ENCODE measurements around the gene FOXR1. TPM values are rescaled to one million over a fixed set of nuclear protein-coding genes. Genes with fewer than 3 reads are reported as not detected.
"Not testable (repeated sequence)": the region's sequence is repeated elsewhere in the genome, so short reads cannot be mapped to it uniquely, and the experiment has no call there.

Gene FOXR1
- total RNA-seq, 1 donor, result not detected

DNA sequence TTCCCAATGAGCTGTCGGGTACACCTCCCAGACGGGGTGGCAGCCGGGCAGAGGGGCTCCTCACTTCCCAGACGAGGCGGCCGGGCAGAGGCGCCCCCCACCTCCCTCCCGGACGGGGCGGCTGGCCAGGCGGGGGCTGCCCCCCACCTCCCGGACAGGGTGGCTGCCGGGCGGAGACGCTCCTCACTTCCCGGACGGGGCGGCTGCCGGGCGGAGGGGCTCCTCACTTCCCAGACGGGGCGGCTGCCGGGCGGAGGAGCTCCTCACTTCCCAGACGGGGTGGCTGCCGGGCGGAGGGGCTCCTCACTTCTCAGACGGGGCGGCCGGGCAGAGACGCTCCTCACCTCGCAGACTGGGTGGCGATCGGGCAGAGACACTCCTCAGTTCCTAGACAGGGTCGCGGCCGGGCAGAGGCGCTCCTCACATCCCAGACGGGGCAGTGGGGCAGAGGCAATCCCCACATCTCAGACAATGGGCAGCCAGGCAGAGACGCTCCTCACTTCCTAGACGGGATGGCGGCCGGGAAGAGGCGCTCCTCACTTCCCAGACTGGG is 20.0 kb downstream of the FOXR1 start:
- not testable (repeated sequence) for DNase-seq (ENCODE audit: low read depth in 2 of 3, low spot score in 2 of 3)

DNA sequence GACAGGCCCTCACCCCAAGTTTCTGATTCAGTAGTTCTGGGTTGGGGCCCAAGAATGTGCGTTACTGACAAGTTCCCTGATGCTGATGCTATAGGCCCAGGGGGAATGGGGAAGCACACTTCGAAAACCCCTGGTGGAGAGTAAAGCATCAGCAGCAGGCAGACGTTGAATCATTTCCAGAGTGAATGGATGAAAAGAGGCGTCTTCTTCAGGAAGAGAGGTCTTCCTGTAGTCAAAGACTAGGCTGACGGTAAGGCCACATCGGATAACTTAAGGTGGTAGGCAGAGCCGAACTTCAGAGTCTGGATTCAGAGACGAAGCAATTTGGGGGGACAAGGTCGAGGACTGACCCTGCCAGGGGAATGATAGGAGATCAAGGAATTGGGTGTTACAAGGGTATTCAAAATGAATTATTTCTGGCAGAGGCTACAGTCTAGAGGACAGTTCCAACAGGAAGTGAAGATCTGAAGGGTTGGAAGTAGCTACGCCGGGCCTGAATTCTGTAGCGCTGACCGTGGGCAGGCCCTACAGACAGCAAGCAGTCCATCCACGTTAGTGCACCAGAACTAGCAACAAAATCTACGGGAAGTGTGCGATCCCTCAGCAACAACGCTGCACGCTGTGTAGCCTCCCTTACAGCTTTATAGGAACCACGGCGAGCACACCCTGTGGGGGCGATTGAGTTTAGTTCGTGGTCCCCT is 25.5 kb downstream of the FOXR1 start:
- DNase-seq (ENCODE audit: low read depth in 2 of 3, low spot score in 2 of 3), result peak; percentile 23 to 71 (median 65)

DNA sequence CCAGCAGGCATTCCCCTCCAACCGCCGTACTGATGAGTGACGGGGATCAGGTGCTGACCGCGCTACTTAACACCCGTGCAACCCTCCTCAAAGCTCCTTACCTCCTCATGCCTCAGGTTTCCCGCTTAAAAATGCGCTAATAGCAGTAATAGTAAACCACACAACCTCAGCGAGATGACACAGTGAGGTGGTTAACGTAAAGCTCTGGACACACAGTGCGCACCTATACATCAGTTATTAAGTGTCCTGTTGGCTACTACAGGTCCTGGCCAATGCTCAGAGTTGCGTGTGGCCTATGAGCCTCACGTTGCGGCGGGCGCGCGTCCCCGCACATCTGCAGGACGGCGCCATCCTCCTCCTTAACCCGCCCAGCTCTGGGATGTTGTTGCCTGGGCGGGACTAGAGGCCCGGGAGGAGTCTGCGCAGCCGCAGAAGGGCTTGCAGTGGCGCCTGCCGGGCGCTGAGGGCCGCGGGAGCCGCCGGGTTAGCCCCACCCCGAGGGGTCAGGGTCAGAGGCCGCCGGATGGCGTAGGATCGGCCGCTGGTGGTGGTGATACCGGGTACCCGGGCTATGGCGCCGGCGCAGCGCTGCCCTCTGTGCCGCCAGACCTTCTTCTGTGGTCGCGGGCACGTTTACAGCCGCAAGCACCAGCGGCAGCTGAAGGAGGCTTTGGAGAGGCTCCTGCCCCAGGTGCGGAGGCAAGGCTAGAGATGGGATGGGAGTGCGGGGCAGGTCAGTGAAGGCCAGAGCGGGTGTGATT is 26.2 kb downstream of the FOXR1 start, which contains the start of gene CENATAC:
TSS of gene CENATAC (plus strand) at position 512 of the 761 bp plus-strand sequence. CDS start at position 572, 60 bp downstream.
- DNase-seq (ENCODE audit: low read depth in 2 of 3, low spot score in 2 of 3), result peak; percentile 85 to 89 (median 87)

DNA sequence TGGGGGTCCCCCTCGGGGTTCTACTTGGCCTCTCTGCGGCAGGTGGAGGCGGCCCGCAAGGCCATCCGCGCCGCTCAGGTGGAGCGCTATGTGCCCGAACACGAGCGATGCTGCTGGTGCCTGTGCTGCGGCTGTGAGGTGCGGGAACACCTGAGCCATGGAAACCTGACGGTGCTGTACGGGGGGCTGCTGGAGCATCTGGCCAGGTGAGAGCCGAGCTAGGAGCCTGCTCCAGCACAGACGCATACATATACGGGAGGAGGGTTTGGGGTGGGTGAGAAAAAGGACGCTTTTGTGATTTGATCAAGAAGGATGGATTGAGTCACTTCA is 26.8 kb downstream of the FOXR1 start:
- no peak for DNase-seq (ENCODE audit: low read depth in 2 of 3, low spot score in 2 of 3)

DNA sequence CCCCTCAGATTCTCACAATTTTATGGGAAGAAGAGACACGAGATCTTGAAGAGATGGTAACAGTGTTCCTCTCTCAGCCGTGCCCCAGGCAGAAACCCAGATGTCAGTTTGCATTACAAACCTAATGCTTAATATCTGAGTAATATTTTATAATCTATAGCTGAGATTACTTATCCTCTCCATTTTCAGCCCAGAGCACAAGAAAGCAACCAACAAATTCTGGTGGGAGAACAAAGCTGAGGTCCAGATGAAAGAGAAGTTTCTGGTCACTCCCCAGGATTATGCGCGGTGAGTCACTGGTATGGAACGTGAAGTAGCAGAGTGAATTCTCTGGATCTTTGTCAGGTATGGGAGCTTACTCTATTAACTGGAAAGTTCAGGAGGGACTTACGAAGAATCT is 27.3 kb downstream of the FOXR1 start:
- no peak for DNase-seq (ENCODE audit: low read depth in 2 of 3, low spot score in 2 of 3)

DNA sequence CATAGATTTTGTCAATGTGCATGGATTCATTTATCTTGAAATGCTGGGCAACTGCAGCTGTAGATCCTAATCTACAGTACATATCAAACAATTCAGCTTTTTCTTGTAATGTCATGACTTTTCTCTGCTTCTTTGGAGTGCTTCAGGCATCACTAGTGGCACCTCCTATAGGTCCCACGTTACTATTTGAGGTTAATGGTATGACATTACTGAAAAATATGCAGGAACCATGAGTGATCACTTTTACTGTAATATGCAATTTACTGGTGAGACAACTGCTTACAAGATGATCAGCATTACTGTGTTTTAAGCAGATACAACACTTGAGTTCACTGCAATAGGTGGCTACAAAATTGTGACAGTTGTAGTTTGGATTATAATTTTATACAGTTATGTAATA is 29.3 kb downstream of the FOXR1 start:
- no peak for DNase-seq (ENCODE audit: low read depth in 2 of 3, low spot score in 2 of 3)

DNA sequence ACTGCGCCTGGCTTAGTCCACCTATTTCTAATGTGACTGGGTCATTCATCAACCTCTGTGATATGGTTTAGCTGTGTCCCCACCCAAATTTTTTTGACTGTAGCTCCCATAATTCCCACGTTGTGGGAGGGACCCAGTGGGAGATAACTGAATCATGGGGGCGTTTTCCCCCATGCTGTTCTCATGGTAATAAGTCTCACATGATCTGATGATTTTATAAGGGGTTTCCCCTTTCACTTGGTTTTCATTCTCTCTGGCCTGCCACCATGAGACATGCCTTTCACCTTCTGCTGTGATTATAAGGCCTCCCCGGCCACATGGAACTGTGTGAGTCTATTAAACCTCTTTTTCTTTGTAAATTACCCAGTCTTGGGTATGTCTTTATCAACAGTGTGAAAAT is 35.1 kb downstream of the FOXR1 start:
- no peak for DNase-seq (ENCODE audit: low read depth in 2 of 3, low spot score in 2 of 3)

DNA sequence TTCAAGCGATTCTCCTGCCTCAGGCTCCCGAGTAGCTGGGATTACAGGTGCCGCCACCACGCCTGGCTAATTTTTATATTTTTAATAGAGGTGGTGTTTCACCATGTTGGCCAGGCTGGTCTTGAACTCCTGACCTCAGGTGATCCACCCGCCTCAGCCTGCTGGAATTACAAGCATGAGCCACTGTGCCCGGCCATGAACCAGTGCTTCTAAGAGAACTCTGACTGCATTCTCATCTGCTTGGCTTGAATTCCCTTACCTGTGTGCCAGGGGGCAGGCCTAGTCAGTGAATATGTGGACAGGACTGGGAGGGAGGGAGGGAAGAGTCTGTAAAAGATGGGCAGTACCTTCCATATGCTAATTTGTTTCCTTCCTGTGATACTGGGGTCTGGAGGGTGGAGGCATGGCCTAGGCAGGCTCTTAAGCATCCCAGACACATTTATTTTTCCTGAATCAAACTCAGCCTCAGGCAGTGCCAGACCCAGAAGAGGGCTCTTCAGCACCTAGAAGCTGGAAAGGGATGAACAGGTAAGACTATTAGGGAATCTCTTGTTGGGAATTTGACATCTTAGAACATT is 40.0 kb downstream of the FOXR1 start:
- no peak for DNase-seq (ENCODE audit: low read depth in 2 of 3, low spot score in 2 of 3)

DNA sequence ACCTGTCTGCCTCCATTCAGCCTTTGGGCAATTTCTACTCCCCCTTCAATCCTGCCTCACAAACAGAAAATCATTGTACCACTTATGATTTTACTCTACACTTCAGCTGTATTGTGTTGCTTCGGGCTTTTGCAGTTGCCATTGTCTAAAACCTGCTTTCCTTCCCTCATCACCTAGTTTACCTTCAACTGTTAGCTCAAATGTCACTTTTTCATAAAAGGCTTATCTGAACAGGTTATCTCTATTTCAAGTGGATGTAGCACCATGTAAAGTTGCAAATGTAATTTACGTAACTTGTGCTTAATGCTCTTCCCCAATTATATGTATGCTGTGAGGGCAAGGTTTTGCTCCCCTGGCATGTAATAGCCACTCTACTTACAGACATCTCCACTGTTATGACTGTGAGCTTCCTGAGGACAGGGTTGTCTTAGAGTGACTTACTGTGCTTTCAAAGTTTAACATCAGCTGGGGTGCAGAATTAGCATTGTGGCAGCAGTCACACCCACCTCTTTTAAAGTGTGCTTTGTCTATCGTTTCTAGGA is 41.1 kb downstream of the FOXR1 start:
- no peak for DNase-seq (ENCODE audit: low read depth in 2 of 3, low spot score in 2 of 3)

DNA sequence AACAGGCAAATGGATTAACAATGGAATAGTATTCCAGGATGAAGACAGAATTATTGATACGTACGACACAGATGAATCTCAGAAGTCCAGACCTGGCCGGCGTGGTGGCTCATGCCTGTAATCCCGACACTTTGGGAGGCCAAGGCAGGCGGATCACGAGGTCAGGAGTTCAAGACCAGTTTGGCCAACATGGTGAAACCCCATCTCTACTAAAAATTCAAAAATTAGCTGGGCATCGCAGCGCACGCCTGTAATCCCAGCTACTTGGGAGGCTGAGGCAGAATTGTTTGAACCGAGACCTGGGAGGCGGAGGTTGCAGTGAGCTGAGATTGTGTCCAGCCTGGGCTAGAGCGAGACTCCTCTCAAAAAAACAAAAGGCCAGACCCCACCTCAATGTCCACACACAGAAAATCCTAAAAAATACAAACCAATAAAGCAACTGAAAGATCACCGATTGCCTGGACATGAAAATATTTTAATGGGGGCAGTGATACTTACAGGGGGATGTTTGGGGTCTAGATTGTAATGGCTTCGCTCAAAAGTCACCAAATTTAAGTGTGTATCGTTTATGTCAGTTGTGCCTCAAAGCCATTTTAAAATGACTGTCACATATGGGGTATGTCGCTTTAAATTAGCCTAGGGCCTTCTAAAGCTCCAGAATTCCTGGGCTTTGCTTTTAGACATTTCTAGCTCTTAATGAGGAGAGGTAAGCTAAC is 42.8 kb downstream of the FOXR1 start:
- DNase-seq (ENCODE audit: low read depth in 2 of 3, low spot score in 2 of 3), result no peak

DNA sequence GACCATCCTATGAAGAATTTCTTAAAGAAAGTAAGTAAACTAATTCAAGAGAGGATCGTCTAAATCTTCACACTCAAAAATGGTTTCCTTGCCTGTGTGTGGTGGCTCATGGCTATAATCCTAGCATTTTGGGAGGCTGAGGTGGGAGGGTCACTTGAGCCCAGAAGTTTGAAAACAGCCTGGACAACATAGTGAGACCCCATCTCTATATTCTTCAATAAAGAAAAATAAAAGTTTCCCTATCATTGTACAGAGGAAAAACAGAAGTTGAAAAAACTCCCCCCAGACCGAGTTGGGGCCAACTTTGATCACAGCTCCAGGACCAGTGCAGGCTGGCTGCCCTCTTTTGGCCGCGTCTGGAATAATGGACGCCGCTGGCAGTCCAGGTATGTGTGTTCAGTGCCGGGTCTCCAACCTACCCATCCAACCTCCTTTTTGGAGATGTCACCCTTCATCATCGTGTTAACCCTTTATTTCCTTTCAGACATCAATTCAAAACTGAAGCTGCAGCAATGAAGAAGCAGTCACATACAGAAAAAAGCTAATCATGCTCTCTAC is 43.6 kb downstream of the FOXR1 start:
- DNase-seq (ENCODE audit: low read depth in 2 of 3, low spot score in 2 of 3), result peak in 1 of 3 donors; percentile 18

DNA sequence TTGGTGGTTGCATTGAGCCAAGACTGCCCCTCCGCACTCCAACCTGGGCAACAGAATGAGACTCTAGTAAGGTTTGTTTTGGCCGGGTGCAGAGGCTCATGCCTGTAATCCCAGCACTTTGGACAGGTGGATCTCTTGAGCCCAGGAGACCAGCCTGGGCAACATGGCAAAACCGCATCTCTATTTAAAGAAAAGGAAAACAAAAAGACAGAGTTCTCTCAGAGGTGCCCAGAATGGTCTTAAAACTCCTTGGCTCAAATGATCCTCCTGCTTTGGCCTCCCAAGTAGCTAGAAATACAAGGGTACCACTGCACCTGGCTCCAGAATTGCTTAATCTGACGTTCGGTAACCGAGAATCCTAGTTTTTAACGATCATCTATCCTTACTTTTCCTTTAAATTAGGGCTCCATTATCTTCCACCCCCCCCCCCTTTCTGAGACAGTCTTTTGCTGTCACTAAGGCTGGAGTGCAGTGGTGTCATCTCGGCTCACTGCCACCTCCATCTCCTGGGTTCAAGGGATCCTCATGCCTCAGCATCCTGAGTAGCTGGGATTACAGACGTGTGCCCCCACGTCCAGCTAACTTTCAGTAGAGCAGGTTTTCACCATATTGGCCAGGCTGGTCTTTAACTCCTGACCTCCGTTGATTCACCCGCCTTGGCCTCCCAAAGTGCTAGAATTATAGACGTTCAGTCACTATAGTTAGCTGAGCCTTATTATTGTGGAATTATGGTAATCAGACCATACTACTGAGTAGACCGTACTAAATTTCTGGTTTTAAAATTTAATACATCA is 44.9 kb downstream of the FOXR1 start:
- DNase-seq (ENCODE audit: low read depth in 2 of 3, low spot score in 2 of 3), result no peak

DNA sequence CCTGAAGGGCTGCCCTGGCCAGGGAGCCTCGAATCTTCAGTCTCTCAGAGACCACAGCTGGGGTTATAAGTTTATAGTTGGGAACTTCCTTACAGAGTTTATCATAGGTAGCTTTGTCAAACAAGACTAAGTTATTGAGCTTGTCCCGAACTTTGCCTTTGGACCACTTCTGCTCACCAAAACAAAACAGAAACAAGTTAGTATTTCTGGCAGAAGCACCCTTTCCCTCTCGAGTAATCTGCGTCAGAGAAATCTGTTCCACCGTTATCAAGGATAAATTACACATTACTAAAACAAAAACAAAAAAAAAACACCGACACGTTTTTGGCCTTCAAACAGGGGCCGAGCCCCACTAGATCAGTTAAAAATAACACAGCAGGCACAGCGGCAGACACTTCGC is 45.8 kb downstream of the FOXR1 start:
- DNase-seq (ENCODE audit: low read depth in 2 of 3, low spot score in 2 of 3), result not testable (repeated sequence)

DNA sequence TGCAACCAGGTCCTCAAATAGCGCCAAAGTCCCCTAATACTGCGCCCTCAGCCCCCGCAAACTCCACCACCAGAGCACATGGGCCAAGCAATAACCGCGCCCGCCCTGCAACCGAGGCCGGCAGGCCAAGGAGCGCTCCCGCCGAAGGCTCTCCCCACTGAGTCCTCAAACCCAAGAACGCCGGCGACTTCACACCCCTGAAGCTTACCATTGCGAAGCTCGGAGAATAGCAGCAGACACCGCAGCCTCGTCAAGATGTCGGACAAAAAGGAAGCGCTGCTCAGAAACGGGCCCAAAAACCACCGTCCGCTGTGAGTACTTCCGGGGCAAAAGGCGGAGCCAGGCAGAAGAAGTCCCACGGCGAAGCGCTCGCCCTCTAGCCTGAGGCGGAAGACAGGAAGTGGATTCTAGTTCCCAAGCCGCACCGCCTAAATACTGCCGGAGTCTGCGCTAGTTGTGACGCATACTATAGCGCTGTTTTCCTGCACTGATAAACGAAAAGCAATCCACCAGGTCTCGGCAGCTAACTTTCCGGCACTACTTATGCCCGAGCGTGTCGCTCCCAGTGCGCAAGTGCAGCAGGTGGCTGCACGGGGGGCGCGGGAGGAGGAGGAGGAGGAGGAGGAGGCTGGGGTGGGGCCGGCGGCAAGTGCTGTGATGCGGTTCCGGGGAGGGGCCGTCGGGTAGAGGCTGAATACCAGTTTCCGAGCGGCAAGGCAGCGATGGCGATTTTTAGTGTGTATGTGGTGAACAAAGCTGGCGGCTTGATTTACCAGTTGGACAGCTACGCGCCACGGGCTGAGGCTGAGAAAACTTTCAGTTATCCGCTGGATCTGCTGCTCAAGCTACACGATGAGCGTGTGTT is 46.7 kb downstream of the FOXR1 start, which contains the start of the genes RPS25 and TRAPPC4:
TSS of gene RPS25 (minus strand) at position 270 of the 865 bp plus-strand sequence. CDS start at position 211, 59 bp downstream.
TSS of gene TRAPPC4 (plus strand) at position 693 of the 865 bp plus-strand sequence. CDS start at position 723, 30 bp downstream.
- peak; percentile 87 to 98 (median 97) for DNase-seq (ENCODE audit: low read depth in 2 of 3, low spot score in 2 of 3)

DNA sequence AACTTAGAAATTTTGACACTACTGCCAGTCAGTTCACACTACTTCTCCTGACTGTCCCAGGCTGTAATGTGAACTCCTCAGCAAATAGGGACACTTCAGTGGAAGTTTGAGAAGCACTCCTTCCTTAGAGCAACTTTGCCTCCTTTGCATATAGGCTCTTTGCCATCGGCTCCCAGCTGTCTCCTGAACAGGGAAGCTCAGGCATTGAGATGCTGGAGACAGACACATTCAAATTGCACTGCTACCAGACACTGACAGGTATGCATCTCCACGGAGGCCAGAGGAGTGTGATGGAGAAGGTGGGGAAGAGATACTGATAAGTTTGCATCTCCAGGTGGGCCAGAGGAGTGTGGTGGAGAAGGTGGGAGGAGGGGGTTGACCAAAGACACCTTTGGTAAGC is 48.4 kb downstream of the FOXR1 start:
- DNase-seq (ENCODE audit: low read depth in 2 of 3, low spot score in 2 of 3), result no peak

DNA sequence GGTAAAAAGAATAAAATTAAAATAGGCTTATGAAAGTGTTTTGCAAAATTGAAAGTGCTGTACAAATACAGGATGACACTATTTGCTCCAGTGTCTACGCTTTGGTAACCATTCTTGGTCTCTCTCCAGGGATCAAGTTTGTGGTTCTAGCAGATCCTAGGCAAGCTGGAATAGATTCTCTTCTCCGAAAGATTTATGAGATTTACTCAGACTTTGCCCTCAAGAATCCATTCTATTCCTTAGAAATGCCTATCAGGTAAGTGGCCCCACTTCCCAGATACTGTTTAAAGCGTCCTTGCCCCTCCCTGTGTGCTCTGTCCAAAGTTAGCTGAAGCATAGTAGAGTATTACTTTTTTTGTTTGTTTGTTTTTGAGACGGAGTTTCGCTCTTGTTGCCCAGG is 50.1 kb downstream of the FOXR1 start:
- DNase-seq (ENCODE audit: low read depth in 2 of 3, low spot score in 2 of 3), result no peak

DNA sequence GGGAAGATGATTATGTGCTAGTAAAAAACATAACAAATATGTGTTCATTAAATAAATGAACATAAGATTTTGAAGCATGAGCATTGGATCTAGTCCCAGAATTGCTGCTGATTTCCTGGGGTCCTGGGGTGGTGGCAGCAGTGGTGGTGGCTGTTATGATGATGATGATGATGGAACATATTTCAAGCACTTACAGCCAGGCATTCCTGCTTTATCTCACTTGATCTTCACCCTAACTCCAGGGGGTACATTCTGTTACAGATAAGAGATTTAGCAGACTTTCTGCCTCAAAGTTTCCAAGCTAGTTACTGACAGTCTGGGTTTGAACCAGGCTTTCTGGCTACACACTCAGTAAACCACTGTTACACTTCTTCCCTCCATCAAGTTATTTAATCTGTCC is 52.2 kb downstream of the FOXR1 start:
- no peak for DNase-seq (ENCODE audit: low read depth in 2 of 3, low spot score in 2 of 3)

DNA sequence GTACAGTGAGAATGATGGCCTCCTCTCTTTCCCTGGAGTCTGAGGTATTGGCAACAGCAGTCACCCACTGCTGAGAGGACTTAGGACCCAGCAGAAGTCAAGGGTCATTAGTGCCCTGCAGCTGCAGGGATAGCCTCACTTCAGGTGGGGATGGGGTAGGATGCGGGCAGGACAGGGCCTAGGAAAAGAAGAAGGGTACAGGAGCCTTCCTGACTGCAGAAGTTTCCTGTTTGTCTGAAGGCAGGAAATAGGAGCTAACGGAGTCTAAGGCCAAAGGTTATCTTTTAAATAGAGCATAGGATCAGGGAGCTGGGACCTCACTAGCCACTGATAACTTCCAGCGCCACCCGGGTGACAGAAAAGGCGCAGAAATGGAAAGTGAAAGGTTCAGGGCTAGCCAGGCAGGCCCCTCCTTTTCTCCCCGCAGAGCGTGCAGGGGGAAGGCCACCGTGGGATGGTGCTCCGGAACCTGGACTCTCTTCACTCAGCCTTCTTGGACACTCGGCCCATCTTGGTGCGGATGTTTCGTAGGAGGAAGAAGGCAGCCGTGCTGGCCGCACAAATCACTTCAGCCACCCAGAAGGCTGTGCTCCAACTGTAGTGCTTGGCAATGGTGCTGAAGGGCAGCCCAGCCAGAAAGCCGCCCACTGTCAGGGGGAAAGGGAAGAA is 53.0 kb downstream of the FOXR1 start:
- DNase-seq (ENCODE audit: low read depth in 2 of 3, low spot score in 2 of 3), result no peak
